Stomach (tissue), 4 donors: ENCODE measurements around the gene ADAM15.

Experiments
- CTCF ChIP-seq, 7 experiments: fragments of 450-650 bp in 4 of 7; fragments of 200-600 bp in 3 of 7; sonication (generic) in 3 of 7; IDR thresholded peaks; one replicate each; pipeline ENCODE4 v1.5.1; 2016 to 2019; ENCODE audit warnings: antibody characterized with exemption in 7 of 7, control low read depth in 2 of 7, mild to moderate bottlenecking in 1 of 7
- EP300 ChIP-seq: sonication (generic); formaldehyde crosslinking; IDR thresholded peaks from one replicate; pipeline ENCODE4 v1.6.1; 2017; ENCODE audit warnings: antibody characterized with exemption
- POLR2A ChIP-seq, 4 donors: fragments of 450-650 bp; IDR thresholded peaks; one replicate each; pipeline ENCODE4 v1.6.1; 2016; ENCODE audit warnings: antibody characterized with exemption in 4 of 4, control low read depth in 2 of 4, mild to moderate bottlenecking in 1 of 4, moderate library complexity in 1 of 4
- POLR2AphosphoS5 ChIP-seq, 3 donors: sonication (generic); formaldehyde crosslinking; IDR thresholded peaks; one replicate each; pipeline ENCODE4 v1.6.1; 2016; ENCODE audit warnings: antibody characterized with exemption in 3 of 3

GRCh38 chr1:155099331-155099730 is 48.2 kb downstream of the ADAM15 start:
- TF ChIP-seq POLR2AphosphoS5 (IDR thresholded peaks at IDR 0.05) (no peak), CTCF (IDR thresholded peaks at IDR 0.05) (no peak), POLR2A (IDR thresholded peaks at IDR 0.05) (no peak), EP300 (no peak)
